ENCODE results near the gene WASF2. TPM values are rescaled to one million over a fixed set of nuclear protein-coding genes. Genes with fewer than 3 reads are reported as not detected.

Gene WASF2
- total RNA-seq, 1 donor = 33.0 TPM

DNA sequence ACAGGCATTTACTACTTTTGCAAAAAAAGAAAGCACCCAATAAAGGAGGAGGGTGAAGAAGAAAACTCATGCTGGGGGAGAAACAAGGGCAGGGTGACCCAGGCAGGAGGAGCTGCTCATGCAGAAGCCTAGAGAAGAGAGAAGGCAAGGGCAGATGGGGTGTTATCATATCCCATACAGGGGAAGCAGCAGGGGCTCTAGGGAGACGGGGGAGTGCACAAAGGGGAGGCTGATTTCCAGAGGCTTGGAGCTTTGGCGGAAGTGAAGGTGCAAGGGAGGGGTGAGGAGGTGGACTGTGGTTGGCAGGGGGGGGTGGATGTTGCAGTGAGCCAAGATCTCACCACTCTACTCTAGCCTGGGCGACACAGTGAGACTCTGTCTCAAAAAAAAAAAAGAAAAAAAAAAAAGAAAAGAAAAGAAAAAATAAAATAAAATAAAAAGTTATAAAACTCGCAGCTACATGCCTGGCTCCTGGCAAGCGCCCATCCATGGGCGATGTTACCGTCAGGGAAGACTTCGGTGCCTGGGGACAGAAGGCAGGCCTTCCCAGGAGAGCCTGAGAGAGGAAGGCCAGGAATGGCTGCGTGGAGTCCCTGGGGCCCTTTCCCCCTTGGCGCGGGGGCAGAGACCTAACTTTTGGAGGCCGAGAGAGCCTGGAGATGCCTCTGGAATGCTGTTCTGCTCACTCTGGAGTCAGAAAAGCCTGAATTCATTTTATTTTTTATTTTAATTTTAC, 112.0 kb downstream of the WASF2 start:
- no peak overlapping the region for H3K4me3 ChIP-seq (ENCODE audit: low read depth, low read length)
- DNase-seq (ENCODE audit: low read depth) = no peak
- TF ChIP-seq, protein P1, sequence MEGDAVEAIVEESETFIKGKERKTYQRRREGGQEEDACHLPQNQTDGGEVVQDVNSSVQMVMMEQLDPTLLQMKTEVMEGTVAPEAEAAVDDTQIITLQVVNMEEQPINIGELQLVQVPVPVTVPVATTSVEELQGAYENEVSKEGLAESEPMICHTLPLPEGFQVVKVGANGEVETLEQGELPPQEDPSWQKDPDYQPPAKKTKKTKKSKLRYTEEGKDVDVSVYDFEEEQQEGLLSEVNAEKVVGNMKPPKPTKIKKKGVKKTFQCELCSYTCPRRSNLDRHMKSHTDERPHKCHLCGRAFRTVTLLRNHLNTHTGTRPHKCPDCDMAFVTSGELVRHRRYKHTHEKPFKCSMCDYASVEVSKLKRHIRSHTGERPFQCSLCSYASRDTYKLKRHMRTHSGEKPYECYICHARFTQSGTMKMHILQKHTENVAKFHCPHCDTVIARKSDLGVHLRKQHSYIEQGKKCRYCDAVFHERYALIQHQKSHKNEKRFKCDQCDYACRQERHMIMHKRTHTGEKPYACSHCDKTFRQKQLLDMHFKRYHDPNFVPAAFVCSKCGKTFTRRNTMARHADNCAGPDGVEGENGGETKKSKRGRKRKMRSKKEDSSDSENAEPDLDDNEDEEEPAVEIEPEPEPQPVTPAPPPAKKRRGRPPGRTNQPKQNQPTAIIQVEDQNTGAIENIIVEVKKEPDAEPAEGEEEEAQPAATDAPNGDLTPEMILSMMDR (IDR thresholded peaks at IDR 0.05; ENCODE audit: insufficient read depth, low read length) = no peak

DNA sequence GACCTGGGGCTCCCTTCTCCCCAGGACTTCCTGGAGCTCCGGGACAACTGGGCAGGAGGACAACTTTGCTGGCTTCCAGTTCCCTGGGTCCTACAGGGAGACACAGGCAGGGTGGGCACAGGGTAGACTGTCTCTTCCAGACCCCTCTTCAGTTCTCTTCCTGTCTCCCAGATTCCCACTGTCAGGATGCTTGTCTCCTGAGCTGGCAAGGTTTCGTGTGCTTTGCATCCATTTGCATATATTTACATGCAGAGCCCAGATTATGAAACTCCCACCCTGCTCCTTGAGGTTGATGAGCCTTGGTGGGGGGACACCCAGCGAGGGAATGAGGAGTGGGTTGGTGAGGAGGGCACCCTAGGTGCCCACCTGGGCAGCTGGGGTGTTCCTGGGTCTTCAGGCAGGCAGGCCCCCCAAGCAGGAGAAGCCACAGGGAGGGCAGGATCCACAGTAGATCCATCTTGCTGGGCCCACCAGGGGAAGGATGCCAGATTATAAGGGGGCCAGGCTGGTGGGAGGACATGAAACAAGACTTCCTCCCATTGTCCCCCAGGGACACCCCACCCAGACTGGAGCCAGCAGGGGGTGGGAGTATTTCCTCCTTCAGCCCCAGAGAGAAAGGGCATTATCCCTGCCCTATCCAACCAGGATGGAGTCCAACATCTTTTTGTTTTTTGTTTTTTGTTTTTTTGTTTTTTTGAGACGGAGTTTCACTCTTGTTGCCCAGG, 115.4 kb downstream of the WASF2 start, which contains the start of gene FCN3:
FCN3 (minus strand) TSS at position 463 of the 725 bp plus-strand sequence; CDS start at position 457, 6 bp downstream.
- TF ChIP-seq, protein P1 (IDR thresholded peaks at IDR 0.05; ENCODE audit: insufficient read depth, low read length) = no peak
- DNase-seq (ENCODE audit: low read depth) = no peak
- H3K4me3 ChIP-seq (ENCODE audit: low read depth, low read length) = no peak within 1 kb of the TSS

DNA sequence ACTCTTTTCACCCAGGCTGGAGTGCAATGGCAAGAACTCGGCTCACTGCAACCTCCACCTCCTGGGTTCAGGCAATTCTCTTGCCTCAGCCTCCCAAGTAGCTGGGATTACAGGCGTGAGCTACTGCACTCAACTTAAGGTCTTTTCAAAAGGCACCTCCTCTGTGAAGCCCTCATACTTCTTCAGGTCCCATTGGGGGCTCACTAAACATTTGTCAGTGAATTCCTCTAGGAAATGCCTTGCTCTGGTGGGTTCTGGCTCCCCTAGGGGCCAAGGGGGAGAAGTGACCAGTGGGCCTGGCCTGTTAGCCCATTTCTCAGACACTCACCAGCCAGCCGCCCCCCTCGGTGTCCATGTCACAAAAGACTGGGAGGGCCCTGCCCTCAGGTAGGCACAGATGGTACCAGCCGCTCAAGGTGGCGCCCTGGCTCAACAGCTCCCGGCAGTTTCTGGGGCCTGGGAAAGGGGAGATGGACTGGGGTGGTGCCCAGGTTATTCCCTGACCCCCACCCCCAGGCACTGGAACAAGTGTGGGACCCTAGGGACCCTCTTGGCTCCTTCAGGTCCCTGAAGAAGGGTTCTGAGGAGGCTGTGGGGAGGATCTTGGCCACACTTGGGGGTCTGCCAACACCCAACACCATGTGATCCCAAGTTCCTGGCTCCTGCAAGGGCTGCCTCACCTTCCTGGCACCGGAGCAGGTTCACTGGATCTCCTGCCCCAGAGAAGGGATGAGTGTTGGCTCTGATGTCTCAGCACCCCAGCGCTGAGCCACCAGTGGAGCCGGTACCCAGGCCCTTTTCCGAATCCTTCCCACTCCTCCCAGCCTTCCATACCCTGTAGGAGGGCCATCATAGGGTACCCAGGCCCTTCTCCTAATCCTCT, 116.9 kb downstream of the WASF2 start:
- TF ChIP-seq, protein P1 (IDR thresholded peaks at IDR 0.05; ENCODE audit: insufficient read depth, low read length) = peak; percentile 38
- H3K4me3 ChIP-seq (ENCODE audit: low read depth, low read length) = no peak overlapping the region
- no peak for DNase-seq (ENCODE audit: low read depth)

DNA sequence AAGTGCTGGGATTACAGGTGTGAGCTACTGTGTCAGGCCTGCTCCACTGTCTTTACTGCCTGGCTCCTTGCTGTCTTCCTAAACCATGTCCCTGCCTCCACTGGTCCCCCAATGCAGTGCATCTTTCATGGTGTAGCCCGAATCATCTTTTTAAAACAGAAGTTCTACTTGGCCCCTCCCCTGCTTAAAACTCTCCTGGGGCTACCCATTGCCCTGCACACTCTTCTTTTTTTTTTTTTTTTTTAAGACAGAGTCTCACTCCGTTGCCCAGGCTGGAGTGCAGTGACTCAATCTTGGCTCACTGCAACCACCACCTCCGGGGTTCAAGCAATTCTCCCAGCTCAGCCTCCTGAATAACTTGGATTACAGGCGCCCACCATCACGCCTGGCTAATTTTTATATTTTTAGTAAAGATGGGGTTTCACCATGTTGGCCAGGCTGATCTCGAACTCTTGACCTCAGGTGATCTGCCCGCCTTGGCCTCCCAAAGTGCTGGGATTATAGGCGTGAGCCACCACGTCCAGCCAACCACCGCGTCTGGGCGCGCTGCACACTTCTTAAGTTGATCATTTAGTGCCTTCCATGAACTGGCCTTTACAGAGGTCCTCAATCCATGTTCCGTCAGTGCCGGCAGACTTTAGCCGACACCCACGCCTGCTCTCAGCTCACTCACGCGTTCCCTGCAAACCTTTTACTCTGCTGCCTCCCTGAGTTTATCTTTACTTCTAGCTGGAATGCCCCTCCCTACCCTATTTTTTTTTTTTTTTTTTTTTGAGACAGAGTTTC, 117.8 kb downstream of the WASF2 start:
- no peak overlapping the region for H3K4me3 ChIP-seq (ENCODE audit: low read depth, low read length)
- TF ChIP-seq, protein P1 (IDR thresholded peaks at IDR 0.05; ENCODE audit: insufficient read depth, low read length) = no peak
- DNase-seq (ENCODE audit: low read depth) = no peak

DNA sequence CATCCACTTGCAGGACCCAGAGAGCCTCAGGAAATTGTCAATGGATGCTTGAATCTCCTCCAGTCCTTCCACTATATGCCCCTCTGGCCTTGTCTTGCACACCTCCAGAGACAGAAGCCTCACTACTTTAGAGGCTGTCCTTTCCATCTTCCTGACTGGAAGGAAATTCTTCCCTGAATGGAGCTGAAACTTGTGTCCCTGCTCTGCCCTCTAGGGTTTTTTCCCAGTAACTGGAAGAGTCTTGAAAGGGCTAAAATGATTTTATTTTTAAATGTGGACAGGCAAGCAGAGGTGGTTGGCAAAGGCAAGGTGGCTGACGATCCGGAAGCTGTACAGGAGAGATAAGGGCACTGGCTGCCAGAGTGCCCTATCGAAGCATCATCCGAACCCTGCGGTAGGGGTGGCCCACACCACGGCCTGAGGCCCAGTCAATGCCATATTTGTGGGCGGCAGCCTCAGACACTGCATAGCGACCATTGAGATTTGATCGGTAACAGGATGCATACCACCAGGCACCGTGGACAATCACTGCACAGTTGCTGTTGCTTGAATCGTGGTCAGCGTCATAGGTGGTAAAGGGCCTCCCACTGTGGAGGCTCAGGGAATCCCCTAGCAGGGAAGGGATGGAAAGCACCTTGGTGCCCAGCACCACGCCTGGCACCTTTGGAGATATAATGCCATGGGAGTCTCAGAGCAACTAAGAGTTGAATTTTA, 120.9 kb downstream of the WASF2 start:
- DNase-seq (ENCODE audit: low read depth) = peak; percentile 57
- H3K4me3 ChIP-seq (ENCODE audit: low read depth, low read length) = no peak overlapping the region
- TF ChIP-seq, protein P1 (IDR thresholded peaks at IDR 0.05; ENCODE audit: insufficient read depth, low read length) = peak; percentile 48
